Measurements from ENCODE around the gene SLC1A4.
A peak's percentile ranks its signal among the peaks of the same experiment; 100 is the strongest.

Gene SLC1A4

DNA sequence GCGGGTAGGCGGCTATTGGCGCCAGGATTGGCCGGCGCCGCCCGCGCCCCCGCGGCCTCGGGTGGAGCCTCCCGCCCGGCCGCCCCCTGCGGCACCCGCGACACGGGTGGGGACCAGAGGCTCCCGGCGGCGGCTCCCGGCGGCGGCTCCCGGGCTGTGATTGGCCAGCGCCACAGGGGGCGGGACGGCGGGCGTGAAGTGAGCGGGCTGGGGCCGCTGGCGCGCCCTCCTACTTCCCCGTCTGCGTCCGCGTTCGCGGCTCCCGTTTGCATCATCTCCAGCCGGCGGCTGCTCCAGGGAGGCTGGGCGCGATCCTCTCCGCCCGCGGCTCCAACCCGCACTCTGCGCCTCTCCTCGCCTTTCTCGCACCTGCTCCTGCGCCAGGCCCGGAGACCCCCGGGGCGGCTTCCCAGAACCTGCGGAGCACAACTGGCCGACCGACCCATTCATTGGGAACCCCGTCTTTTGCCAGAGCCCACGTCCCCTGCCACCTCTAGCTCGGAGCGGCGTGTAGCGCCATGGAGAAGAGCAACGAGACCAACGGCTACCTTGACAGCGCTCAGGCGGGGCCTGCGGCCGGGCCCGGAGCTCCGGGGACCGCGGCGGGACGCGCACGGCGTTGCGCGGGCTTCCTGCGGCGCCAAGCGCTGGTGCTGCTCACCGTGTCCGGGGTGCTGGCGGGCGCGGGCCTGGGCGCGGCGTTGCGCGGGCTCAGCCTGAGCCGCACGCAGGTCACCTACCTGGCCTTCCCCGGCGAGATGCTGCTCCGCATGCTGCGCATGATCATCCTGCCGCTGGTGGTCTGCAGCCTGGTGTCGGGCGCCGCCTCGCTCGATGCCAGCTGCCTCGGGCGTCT lies at the start of gene SLC1A4:
TSS of gene SLC1A4 (plus strand) at position 274 of the 856 bp plus-strand sequence. CDS start at position 519, 245 bp downstream.
- Histone ChIP-seq H3K27me3 (ENCODE audit: low read depth) (no peaks in the 10 kb centered on the region), H3K36me3 (replicated peaks) (no peaks in the 10 kb centered on the region; the same call in 1 of the 2 replicates), H3K4me1 (peaks cover 11% of the 10 kb centered on the region; the same call in 1 of the 2 replicates), H3K4me3 (peak within 1 kb of the TSS; percentile 74), H3K9me3 (no peaks in the 10 kb centered on the region)
- in situ Hi-C loops (cut with MboI; ENCODE audit: low sequenced_read_pairs) = no loop called here
- DNase-seq (ENCODE audit: low spot score in 2 of 2) = peak; percentile 59 to 86

DNA sequence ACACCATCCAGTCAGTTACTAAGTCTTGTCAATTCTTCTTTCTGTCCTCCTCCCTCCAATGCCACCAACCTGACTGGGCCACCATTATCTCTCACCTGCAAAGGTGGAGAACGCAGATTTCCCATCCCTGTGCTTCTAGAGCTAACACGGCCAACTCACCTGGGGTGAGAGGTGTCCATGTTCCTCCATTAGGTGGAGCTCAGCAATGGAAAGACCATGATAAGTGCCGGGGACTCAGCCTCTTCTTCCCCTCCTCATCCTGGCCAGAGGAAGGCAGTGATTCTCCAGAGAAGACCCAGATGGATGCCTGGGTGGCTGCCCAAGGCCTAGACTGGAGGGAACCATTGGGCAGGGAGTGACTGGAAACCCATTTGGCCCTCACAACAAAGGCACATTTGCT lies 48.1 kb upstream of the SLC1A4 start:
- Histone ChIP-seq H3K9me3 (no peaks in the 10 kb centered on the region), H3K36me3 (replicated peaks) (no peaks in the 10 kb centered on the region), H3K27me3 (ENCODE audit: low read depth) (no peaks in the 10 kb centered on the region), H3K4me1 (no peaks in the 10 kb centered on the region; the same call in 1 of the 2 replicates), H3K4me3 (no peak overlapping the region)
- DNase-seq (ENCODE audit: low spot score in 2 of 2) = no peak
- in situ Hi-C loops (cut with MboI; ENCODE audit: low sequenced_read_pairs) = no loop called here

DNA sequence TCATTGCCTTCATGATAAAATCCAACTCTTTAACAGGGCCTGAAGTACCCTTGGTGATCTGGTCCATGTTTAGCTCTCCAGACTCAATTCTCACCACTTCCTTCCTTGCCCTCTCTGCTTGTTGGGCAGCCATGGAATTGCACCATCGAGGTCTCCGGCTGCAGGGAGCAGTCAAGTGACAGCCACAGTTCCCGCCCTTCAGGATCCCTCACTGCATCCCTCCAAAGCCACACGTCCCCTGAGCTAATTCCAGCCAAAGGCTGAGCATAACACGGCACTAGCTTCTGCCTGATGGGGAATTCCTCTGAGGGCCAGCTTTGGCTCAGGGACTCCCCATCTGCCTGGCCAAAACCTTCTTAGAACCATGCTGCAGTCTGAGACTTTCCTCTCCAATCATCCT lies 47.4 kb upstream of the SLC1A4 start:
- no peak for DNase-seq (ENCODE audit: low spot score in 2 of 2)
- H3K36me3 ChIP-seq (replicated peaks) = no peaks in the 10 kb centered on the region
- H3K27me3 ChIP-seq (ENCODE audit: low read depth) = no peaks in the 10 kb centered on the region
- in situ Hi-C loops (cut with MboI; ENCODE audit: low sequenced_read_pairs) = no loop called here
- H3K9me3 ChIP-seq = no peaks in the 10 kb centered on the region
- H3K4me3 ChIP-seq = no peak overlapping the region
- H3K4me1 ChIP-seq = no peaks in the 10 kb centered on the region; the same call in 1 of the 2 replicates

DNA sequence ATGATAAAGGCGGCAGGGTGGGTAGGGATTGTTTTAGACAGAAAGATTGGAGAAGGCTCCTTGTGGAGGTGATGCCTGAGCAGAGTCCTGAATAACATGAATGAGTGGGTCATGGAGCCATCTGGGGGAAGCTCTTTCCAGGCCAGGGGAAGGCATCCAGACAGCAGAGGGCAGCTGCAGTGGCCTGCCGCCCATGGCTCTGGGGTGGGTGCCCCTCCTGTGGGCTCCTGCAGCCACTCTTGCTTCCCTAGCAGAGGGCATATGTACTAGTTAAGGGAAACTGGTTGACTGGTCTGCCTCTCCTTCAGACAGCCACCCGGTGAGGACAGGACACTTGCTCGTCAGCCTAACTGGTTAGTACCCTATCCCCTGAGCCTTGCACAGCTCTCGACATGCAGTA lies 46.5 kb upstream of the SLC1A4 start:
- no peaks in the 10 kb centered on the region for H3K27me3 ChIP-seq (ENCODE audit: low read depth)
- in situ Hi-C loops (cut with MboI; ENCODE audit: low sequenced_read_pairs) = no loop called here

DNA sequence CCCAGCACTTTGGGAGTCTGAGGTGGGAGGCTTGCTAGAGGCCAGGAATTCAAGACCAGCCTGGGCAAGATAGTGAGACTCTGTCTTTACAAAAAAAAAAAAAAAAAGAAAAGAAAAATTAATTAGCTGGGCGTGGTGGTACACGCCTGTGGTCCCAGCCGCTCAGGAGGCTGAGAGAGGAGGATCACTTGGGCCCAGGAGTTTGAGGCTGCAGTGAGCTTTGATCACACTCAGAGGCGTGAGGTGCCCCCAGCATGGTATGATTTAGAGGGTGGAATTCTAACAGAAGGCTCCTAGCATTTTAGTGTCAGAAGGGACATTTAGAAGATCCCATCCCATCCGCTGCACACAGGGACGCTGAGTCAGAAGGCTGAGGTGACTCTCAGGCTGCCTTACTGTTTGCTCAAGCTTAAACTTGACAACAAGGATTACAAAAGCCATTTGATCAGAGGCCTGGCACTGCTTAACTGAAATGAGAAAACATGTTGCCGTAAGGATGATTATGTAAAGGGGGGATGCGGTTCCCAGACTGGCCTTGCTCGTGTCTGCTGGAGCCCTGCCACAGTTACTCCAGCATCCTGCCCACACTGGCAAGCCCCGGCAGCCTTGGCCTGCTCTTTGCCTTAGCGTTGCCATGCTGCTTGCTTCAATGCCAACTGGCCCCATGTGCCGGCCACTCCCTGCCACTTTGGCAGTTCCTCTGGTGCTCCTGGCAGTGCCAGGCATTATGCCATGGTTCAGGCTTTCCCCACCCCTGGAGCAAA lies 45.6 kb upstream of the SLC1A4 start:
- H3K27me3 ChIP-seq (ENCODE audit: low read depth) = no peaks in the 10 kb centered on the region
- H3K4me1 ChIP-seq = no peaks in the 10 kb centered on the region; the same call in 1 of the 2 replicates
- H3K9me3 ChIP-seq = no peaks in the 10 kb centered on the region
- in situ Hi-C loops (cut with MboI; ENCODE audit: low sequenced_read_pairs) = no loop called here
- H3K36me3 ChIP-seq (replicated peaks) = no peaks in the 10 kb centered on the region
- H3K4me3 ChIP-seq = no peak overlapping the region
- DNase-seq (ENCODE audit: low spot score in 2 of 2) = no peak

More for the DNA sequence above, 46.5 kb upstream of the SLC1A4 start:
- Histone ChIP-seq H3K4me1 (no peaks in the 10 kb centered on the region; the same call in 1 of the 2 replicates), H3K9me3 (no peaks in the 10 kb centered on the region), H3K36me3 (replicated peaks) (no peaks in the 10 kb centered on the region), H3K4me3 (no peak overlapping the region)
- no peak for DNase-seq (ENCODE audit: low spot score in 2 of 2)

DNA sequence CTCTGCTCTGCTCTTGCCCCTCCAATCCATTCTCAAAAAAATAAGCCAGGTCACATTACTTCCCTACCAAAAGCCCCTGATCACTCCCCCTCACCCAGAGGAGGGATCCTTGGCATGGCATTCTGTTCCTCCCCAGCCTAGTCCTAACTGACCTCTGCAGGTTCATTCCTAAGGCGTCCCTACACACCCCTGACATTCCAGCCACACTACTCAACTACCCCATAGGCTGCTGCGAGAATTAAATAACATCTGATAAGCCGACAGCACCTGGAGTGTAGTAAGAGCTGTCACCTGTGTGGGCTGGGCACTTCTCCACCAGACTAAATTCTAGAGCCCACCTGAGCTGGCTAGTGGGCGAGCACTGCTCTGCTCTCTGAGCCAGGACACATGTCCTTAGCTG lies 44.7 kb upstream of the SLC1A4 start:
- in situ Hi-C loops (cut with MboI; ENCODE audit: low sequenced_read_pairs) = no loop called here
- DNase-seq (ENCODE audit: low spot score in 2 of 2) = no peak

DNA sequence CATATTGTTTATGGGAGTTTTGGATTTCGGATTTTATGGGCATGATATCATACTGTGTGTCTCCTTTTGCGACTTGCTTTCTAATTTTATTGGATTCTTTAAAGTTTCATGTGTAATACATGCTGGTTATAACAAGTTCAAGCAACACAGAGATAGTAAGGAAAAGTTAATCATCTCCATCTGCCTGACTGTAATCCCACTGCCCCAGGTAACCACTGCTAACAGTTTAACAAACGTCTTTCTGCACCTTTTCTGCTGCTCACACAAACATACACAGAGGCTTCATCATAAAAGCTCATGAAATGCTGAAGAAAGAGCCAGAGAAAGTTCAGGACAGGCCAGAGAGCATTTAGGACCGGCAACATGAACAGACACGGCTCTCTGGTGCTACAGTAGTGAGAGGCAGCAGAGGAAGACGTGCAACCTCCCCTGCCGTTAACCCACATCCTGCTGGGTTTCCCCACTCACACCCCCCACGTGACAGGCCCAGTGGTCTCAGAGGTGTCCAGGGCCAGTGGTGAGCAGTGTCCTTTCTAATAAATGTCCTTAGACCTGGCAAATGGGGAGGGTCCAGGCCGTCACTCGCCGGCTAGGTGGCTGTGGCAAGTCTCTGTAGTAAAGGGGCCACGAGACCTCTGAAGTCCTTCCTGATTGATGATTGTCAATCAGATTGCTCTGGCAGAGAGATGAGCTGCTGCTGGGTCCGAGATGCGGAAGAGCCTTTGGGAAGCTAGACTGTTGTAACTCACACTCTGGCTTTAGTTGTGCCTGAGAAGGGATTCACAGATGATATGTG lies 43.0 kb upstream of the SLC1A4 start:
- in situ Hi-C loops (cut with MboI; ENCODE audit: low sequenced_read_pairs) = no loop called here
- H3K36me3 ChIP-seq (replicated peaks) = no peaks in the 10 kb centered on the region
- H3K27me3 ChIP-seq (ENCODE audit: low read depth) = no peaks in the 10 kb centered on the region
- H3K9me3 ChIP-seq = no peaks in the 10 kb centered on the region
- no peak overlapping the region for H3K4me3 ChIP-seq
- H3K4me1 ChIP-seq = no peaks in the 10 kb centered on the region
- DNase-seq (ENCODE audit: low spot score in 2 of 2) = no peak

More for the DNA sequence above, 44.7 kb upstream of the SLC1A4 start:
- Histone ChIP-seq H3K36me3 (replicated peaks) (no peaks in the 10 kb centered on the region), H3K4me1 (no peaks in the 10 kb centered on the region; the same call in 1 of the 2 replicates), H3K9me3 (no peaks in the 10 kb centered on the region), H3K27me3 (ENCODE audit: low read depth) (no peaks in the 10 kb centered on the region), H3K4me3 (no peak overlapping the region)

DNA sequence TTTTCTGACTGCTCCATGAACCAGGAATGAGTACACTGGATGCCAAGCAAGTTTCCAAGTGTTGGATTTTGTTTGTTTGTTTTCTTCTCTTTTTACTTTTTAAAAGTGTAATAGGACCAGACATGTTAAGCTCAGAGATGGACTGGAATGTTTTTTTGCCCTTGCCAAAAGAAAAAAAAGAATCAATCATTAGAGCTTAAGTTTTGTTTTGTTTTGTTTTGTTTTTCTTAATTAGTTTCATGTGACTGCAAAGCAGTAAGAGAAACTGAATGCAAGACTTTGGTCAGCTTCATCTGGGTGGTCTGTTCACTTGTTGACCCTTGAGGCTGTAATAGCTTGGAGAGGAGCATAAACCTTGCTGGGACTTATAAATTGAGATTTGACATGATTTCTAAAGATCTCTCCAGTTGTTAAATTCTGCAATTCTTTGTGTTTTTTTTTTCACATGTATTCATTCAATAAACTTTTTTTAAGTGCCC lies 42.4 kb upstream of the SLC1A4 start:
- in situ Hi-C loops (cut with MboI; ENCODE audit: low sequenced_read_pairs) = no loop called here

DNA sequence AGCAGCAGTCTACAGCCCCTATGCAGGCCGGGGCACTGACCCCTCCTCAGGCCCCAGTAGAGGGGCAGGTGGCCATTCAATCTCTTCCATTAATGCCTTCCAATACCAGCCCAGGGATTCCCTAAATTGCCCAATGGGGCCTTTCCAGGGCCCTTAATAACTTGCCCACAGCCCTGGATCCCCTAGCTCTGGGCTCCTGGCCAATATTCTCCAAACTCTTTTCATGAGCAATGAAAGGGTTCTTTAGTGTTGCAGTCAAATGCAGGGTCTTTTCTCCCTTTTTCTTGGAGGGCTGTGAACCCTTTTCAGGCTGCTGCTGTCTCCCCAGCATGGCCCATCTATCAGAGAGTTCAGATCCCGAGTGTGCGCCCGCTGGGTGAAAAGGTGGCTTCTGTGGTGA lies 41.3 kb upstream of the SLC1A4 start:
- DNase-seq (ENCODE audit: low spot score in 2 of 2) = no peak
- no peak overlapping the region for H3K4me3 ChIP-seq
- no peaks in the 10 kb centered on the region for H3K9me3 ChIP-seq
- no peaks in the 10 kb centered on the region for H3K4me1 ChIP-seq
- H3K36me3 ChIP-seq (replicated peaks) = no peaks in the 10 kb centered on the region
- no peaks in the 10 kb centered on the region for H3K27me3 ChIP-seq (ENCODE audit: low read depth)
- in situ Hi-C loops (cut with MboI; ENCODE audit: low sequenced_read_pairs) = no loop called here

More for the DNA sequence above, 42.4 kb upstream of the SLC1A4 start:
- H3K27me3 ChIP-seq (ENCODE audit: low read depth) = no peaks in the 10 kb centered on the region
- no peaks in the 10 kb centered on the region for H3K9me3 ChIP-seq
- no peaks in the 10 kb centered on the region for H3K36me3 ChIP-seq (replicated peaks)
- H3K4me1 ChIP-seq = no peaks in the 10 kb centered on the region
- no peak overlapping the region for H3K4me3 ChIP-seq
- DNase-seq (ENCODE audit: low spot score in 2 of 2) = no peak

DNA sequence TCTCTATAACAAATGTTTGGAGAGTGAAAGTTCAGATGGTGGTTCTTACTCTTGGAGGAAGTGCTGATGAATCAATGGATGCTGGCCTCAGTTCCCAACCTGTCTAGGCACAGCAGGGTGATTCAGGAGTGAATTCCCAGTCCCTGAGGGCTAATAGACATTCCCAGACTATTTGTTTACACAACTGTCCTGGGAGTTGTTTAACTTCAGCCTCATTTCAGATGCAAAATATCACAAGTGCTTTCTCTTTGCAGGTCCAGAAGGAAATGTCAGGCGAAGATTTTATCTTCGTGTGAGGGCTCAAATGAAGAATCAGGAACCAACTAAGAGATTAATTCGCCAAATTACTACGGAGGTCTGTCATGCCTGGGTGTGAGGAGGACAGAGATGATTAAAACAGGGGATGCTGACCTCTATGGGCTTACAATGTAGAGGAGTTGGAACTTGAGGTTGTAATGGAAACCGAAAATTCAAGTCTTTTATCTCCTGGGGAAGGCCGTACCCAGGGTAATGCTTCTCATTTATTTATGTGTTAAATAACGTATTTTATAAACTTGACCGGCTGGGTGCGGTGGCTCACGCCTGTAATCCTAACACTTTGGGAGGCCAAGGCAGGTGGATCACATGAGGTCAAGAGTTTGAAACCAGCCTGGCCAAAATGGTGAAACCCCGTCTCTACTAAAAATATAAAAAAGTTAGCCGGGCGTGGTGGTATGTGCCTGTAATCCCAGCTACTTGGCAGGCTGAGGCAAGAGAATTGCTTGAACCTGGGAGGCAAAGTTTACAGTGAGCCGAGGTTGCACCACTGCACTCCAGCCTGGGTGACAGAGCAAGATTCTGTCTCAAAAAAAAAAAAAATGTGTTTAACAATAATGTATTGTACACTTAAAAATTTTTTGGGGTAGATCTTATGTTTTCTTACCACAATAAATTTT lies 38.7 kb upstream of the SLC1A4 start:
- no peaks in the 10 kb centered on the region for H3K27me3 ChIP-seq (ENCODE audit: low read depth)
- H3K4me1 ChIP-seq = no peaks in the 10 kb centered on the region
- in situ Hi-C loops (cut with MboI; ENCODE audit: low sequenced_read_pairs) = no loop called here
- no peaks in the 10 kb centered on the region for H3K36me3 ChIP-seq (replicated peaks)
- no peaks in the 10 kb centered on the region; the same call in 1 of the 2 replicates for H3K9me3 ChIP-seq
- no peak overlapping the region for H3K4me3 ChIP-seq
- no peak for DNase-seq (ENCODE audit: low spot score in 2 of 2)

DNA sequence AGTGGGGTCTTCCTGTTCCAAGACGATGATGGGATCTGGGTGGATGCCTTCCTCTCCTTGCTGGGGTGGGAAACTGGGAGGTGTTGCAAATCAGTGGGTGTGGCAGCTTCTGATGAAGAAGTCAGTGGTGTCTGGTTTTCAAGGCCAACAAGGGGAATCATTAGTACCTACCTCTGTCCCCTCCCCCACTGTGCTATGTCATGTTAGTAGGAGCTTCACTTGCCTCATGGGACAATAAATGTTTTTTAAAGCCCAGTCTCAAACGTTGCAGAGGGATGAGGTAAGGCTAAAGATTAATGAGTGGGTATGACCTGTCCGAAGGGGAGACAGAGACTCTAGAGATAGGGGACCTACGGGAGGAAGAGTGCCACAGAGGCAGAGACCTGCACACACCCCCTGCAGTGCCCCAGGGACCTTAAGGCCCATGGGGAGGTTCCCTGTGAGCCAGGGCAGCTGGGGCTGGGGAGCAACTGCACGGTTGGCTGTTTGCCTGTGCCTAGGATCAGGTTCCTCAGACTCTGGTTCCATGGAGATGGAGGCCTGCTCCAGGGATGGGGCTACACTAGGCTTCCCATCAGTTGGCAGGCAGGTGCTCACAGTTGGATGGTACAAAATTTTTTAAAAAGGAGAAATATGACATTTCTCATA lies 37.8 kb upstream of the SLC1A4 start:
- no peaks in the 10 kb centered on the region for H3K27me3 ChIP-seq (ENCODE audit: low read depth)
- no peak for DNase-seq (ENCODE audit: low spot score in 2 of 2)
- H3K9me3 ChIP-seq = no peaks in the 10 kb centered on the region; the same call in 1 of the 2 replicates
- no peaks in the 10 kb centered on the region for H3K36me3 ChIP-seq (replicated peaks)
- in situ Hi-C loops (cut with MboI; ENCODE audit: low sequenced_read_pairs) = no loop called here
- H3K4me3 ChIP-seq = no peak overlapping the region
- no peaks in the 10 kb centered on the region for H3K4me1 ChIP-seq

DNA sequence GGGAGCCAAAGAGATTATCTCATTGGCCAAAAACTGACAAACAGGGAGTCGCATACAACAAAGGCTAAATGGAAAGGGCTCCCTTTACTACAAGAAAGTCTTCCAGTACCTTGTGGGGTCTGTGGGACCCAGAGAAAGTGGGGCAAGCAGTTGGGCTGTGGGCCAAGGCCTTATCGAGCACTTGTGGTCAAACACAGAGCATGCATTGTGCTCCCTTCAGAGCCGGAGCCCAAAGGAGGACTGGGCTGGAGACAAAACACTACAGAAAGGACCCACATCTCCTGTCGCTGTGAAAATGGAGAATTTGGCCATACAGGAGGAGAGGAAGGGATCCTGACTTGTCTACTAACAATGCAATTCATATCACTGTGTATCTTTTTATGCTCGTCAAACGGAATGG lies 37.1 kb upstream of the SLC1A4 start:
- no peak for DNase-seq (ENCODE audit: low spot score in 2 of 2)
- H3K4me1 ChIP-seq = no peaks in the 10 kb centered on the region
- no peak overlapping the region for H3K4me3 ChIP-seq
- H3K27me3 ChIP-seq (ENCODE audit: low read depth) = no peaks in the 10 kb centered on the region
- no peaks in the 10 kb centered on the region; the same call in 1 of the 2 replicates for H3K9me3 ChIP-seq
- in situ Hi-C loops (cut with MboI; ENCODE audit: low sequenced_read_pairs) = no loop called here
- no peaks in the 10 kb centered on the region for H3K36me3 ChIP-seq (replicated peaks)
